IPS-NIHi7 (cell line): ENCODE measurements around the gene NFATC1.
A peak's percentile ranks its signal among the peaks of the same experiment; 100 is the strongest.

Experiments used
- DNase-seq: peaks from one replicate; pipeline ENCODE4 v3.0.0; 2012; ENCODE audit warnings: mixed read lengths; ENCODE audit errors: extremely low spot score

The NFATC1 gene

GRCh38 chr18:79554321-79554720 is 158.6 kb downstream of the NFATC1 start:
- DNase-seq = no peak

- no peak for DNase-seq
Observed at GRCh38 chr18:79554945-79555645, 159.4 kb downstream of the NFATC1 start.

- DNase-seq = no peak
Observed at GRCh38 chr18:79555885-79556284, 160.2 kb downstream of the NFATC1 start.

- DNase-seq = no peak
Observed at GRCh38 chr18:79556829-79557585, 161.3 kb downstream of the NFATC1 start.

GRCh38 chr18:79558196-79558932 is 162.6 kb downstream of the NFATC1 start:
- no peak for DNase-seq

- no peak for DNase-seq
Observed at GRCh38 chr18:79558933-79559416, 163.2 kb downstream of the NFATC1 start.

GRCh38 chr18:79559436-79559835 is 163.7 kb downstream of the NFATC1 start:
- no peak for DNase-seq

- DNase-seq = no peak
Observed at GRCh38 chr18:79560042-79560860, 164.5 kb downstream of the NFATC1 start.

- DNase-seq = no peak
Observed at GRCh38 chr18:79560861-79561210, 165.1 kb downstream of the NFATC1 start.

GRCh38 chr18:79563949-79564348 is 168.2 kb downstream of the NFATC1 start:
- DNase-seq = no peak

- no peak for DNase-seq
Observed at GRCh38 chr18:79564441-79564840, 168.7 kb downstream of the NFATC1 start.

GRCh38 chr18:79566771-79567431 is 171.2 kb downstream of the NFATC1 start:
- DNase-seq = no peak

GRCh38 chr18:79567481-79568147 is 171.9 kb downstream of the NFATC1 start:
- peak; percentile 78 for DNase-seq

- no peak for DNase-seq
Observed at GRCh38 chr18:79568543-79569205, 172.9 kb downstream of the NFATC1 start.

GRCh38 chr18:79569720-79570119 is 174.0 kb downstream of the NFATC1 start:
- DNase-seq = no peak

- no peak for DNase-seq
Observed at GRCh38 chr18:79570266-79571201, 174.8 kb downstream of the NFATC1 start.

- no peak for DNase-seq
Observed at GRCh38 chr18:79571211-79572092, 175.7 kb downstream of the NFATC1 start.
